Fibroblast of lung (primary cell): Measurements from ENCODE around the gene OPN3. TPM values are rescaled to one million over a fixed set of nuclear protein-coding genes. Genes with fewer than 3 reads are reported as not detected.

ENCODE experiments used
- DNase-seq, 2 donors: peaks; one replicate each; pipeline versions ENCODE4 v3.0.0 to v3.0.0-alpha.2; 2010; ENCODE audit warnings: low read depth in 2 of 2
- H2AFZ ChIP-seq: 2 replicates; pipeline ENCODE4 v1.5.1; 2012; ENCODE audit warnings: low read length, control low read depth, inconsistent platforms
- H3K27ac ChIP-seq: 2 replicates; pipeline ENCODE4 v1.5.1; 2011; ENCODE audit warnings: low read length, control low read depth; ENCODE audit not compliant: insufficient read depth
- H3K27me3 ChIP-seq: 2 replicates; pipeline ENCODE4 v1.5.1; 2011; ENCODE audit warnings: mild to moderate bottlenecking, low read length; ENCODE audit not compliant: control insufficient read depth, insufficient read depth
- H3K36me3 ChIP-seq: 2 replicates; pipeline ENCODE4 v1.5.1; 2011; ENCODE audit warnings: low read length; ENCODE audit not compliant: control insufficient read depth, insufficient read depth
- H3K4me1 ChIP-seq: 2 replicates; pipeline ENCODE4 v1.5.1; 2011; ENCODE audit warnings: low read length; ENCODE audit not compliant: control insufficient read depth, insufficient read depth; ENCODE audit errors: extremely low read depth
- H3K4me2 ChIP-seq: 2 replicates; pipeline ENCODE4 v1.5.1; 2011; ENCODE audit warnings: low read length, control low read depth; ENCODE audit not compliant: insufficient read depth; ENCODE audit errors: extremely low read depth
- H3K4me3 ChIP-seq, 4 experiments: fragments of 200-600 bp in 1 of 4; sonication (generic) in 1 of 4; replicated peaks in 1 of 4; 2 replicates each; pipeline ENCODE4 v1.5.1; 2011 to 2016; ENCODE audit warnings: low read length in 4 of 4, low read depth in 3 of 4, mild to moderate bottlenecking in 3 of 4, control low read depth in 2 of 4, inconsistent platforms in 1 of 4, mixed read lengths in 1 of 4; ENCODE audit not compliant: insufficient read depth in 1 of 4; ENCODE audit errors: control extremely low read depth in 1 of 4
- H3K79me2 ChIP-seq: 2 replicates; pipeline ENCODE4 v1.5.1; 2012; ENCODE audit warnings: mild to moderate bottlenecking, low read length, inconsistent platforms; ENCODE audit not compliant: control insufficient read depth, insufficient read depth
- H3K9ac ChIP-seq: 2 replicates; pipeline ENCODE4 v1.5.1; 2011; ENCODE audit warnings: mild to moderate bottlenecking, low read length, control low read depth; ENCODE audit not compliant: insufficient read depth
- H3K9me3 ChIP-seq: 2 replicates; pipeline ENCODE4 v1.5.1; 2012; ENCODE audit warnings: low read depth, low read length; ENCODE audit not compliant: control insufficient read depth, insufficient read depth
- H4K20me1 ChIP-seq: 2 replicates; pipeline ENCODE4 v1.5.1; 2011; ENCODE audit warnings: low read length; ENCODE audit not compliant: control insufficient read depth, insufficient read depth; ENCODE audit errors: extremely low read depth
- EZH2 ChIP-seq: IDR thresholded peaks from 2 replicates; pipeline ENCODE4 v1.5.1; 2012; ENCODE audit warnings: low read length, control low read depth, mild to moderate bottlenecking; ENCODE audit errors: missing control alignments
- polyA plus RNA-seq, 2 donors: library from polyadenylated mRNA; depleted of rRNA in 1 of 2; stranded (reverse) in 1 of 2; unstranded in 1 of 2; fragments of >200 nt; gene quantifications; 2 replicates each; pipeline ENCODE4 v1.2.1, GENCODE V29; 2011 to 2012; ENCODE audit warnings: missing spikeins in 1 of 2
- total RNA-seq: library from RNA; depleted of rRNA; stranded (reverse); fragments of >200 nt; gene quantifications from 2 replicates; pipeline ENCODE4 v1.2.1, GENCODE V29; 2014
- TF ChIP-seq, protein P1 (sequence below), 2 donors: IDR thresholded peaks in 1 of 2; conservative IDR thresholded peaks in 1 of 2; 1 replicate in 1 of 2; 2 replicates in 1 of 2; pipeline ENCODE4 v1.5.1; 2011 to 2012; ENCODE audit warnings: low read length in 2 of 2, control low read depth in 1 of 2, inconsistent platforms in 1 of 2, low read depth in 1 of 2, mild to moderate bottlenecking in 1 of 2

Gene OPN3
- total and polyA plus RNA-seq, 2 donors (not counting 1 experiment from before 2014, with no cell fraction given) = 32.5 to 58.9 TPM

- Histone ChIP-seq H3K9me3 (no peaks in the 10 kb centered on the region), H3K4me1 (no peaks in the 10 kb centered on the region), H3K27ac (no peak overlapping the region), H3K9ac (no peak overlapping the region), H3K4me2 (no peak overlapping the region), H3K27me3 (no peaks in the 10 kb centered on the region), H4K20me1 (no peaks in the 10 kb centered on the region), H3K4me3 (no peak overlapping the region), H2AFZ (no peak overlapping the region), H3K79me2 (no peaks in the 10 kb centered on the region), H3K36me3 (no peaks in the 10 kb centered on the region)
- DNase-seq = no peak
- TF ChIP-seq, protein P1, sequence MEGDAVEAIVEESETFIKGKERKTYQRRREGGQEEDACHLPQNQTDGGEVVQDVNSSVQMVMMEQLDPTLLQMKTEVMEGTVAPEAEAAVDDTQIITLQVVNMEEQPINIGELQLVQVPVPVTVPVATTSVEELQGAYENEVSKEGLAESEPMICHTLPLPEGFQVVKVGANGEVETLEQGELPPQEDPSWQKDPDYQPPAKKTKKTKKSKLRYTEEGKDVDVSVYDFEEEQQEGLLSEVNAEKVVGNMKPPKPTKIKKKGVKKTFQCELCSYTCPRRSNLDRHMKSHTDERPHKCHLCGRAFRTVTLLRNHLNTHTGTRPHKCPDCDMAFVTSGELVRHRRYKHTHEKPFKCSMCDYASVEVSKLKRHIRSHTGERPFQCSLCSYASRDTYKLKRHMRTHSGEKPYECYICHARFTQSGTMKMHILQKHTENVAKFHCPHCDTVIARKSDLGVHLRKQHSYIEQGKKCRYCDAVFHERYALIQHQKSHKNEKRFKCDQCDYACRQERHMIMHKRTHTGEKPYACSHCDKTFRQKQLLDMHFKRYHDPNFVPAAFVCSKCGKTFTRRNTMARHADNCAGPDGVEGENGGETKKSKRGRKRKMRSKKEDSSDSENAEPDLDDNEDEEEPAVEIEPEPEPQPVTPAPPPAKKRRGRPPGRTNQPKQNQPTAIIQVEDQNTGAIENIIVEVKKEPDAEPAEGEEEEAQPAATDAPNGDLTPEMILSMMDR (conservative IDR thresholded peaks at IDR 0.05 in 1 of 2, IDR thresholded peaks at IDR 0.05 in 1 of 2; ENCODE audit: low read depth in 1 of 2, low read length in 2 of 2) = no peak
- no peak for TF ChIP-seq EZH2
Measured at GRCh38 chr1:241646201-241646600, 6.0 kb upstream of the OPN3 start.

DNA sequence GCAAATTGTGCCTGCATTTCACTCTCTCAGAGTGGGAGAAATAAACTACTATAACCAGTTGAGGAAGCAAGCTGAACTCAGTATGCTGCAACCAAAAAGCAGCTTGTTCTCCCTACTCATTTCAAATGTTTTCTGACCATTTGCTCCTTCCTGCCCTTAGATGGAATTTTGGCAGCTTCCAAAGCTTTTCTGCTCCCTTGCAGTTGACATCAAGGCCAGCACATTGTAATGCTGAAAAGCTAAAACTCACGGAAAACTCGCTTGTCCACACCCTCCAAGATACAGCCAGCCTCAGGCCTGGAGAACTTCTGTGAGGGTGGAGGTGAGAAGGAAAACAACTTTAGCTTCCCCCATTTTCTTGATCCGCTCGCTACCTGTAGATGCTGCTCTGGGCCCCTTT lies 5.0 kb upstream of the OPN3 start:
- no peaks in the 10 kb centered on the region for H3K4me1 ChIP-seq
- H3K36me3 ChIP-seq = no peaks in the 10 kb centered on the region
- no peak for TF ChIP-seq EZH2
- TF ChIP-seq, protein P1 (conservative IDR thresholded peaks at IDR 0.05 in 1 of 2, IDR thresholded peaks at IDR 0.05 in 1 of 2; ENCODE audit: low read depth in 1 of 2, low read length in 2 of 2) = no peak
- H3K27me3 ChIP-seq = no peaks in the 10 kb centered on the region
- H3K4me2 ChIP-seq = no peak overlapping the region
- H3K9ac ChIP-seq = no peak overlapping the region
- H3K4me3 ChIP-seq = no peak overlapping the region
- peak in 1 of 2 donors; percentile 23 for DNase-seq
- H3K27ac ChIP-seq = no peak overlapping the region
- no peaks in the 10 kb centered on the region for H3K9me3 ChIP-seq
- H4K20me1 ChIP-seq = no peaks in the 10 kb centered on the region
- no peak overlapping the region for H2AFZ ChIP-seq
- no peaks in the 10 kb centered on the region for H3K79me2 ChIP-seq

GRCh38 chr1:241644259-241644658 lies 4.1 kb upstream of the OPN3 start:
- Histone ChIP-seq H4K20me1 (no peaks in the 10 kb centered on the region), H3K9ac (no peak overlapping the region), H3K79me2 (peaks cover 3% of the 10 kb centered on the region), H3K36me3 (no peaks in the 10 kb centered on the region), H3K4me2 (no peak overlapping the region), H3K27ac (no peak overlapping the region), H3K27me3 (no peaks in the 10 kb centered on the region), H2AFZ (no peak overlapping the region), H3K4me3 (no peak overlapping the region), H3K9me3 (no peaks in the 10 kb centered on the region), H3K4me1 (no peaks in the 10 kb centered on the region)
- no peak for TF ChIP-seq EZH2
- TF ChIP-seq, protein P1 (conservative IDR thresholded peaks at IDR 0.05 in 1 of 2, IDR thresholded peaks at IDR 0.05 in 1 of 2; ENCODE audit: low read depth in 1 of 2, low read length in 2 of 2) = no peak
- no peak for DNase-seq
